GM19025 (cell line): ENCODE data around the gene GDI1.

ENCODE experiments used
- ATAC-seq: cut with Tn5 transposase; IDR thresholded peaks from one replicate; pipeline ENCODE4 v1.9.1; 2021; ENCODE audit warnings: mild to moderate bottlenecking, low read depth, moderate library complexity; ENCODE audit not compliant: unreplicated experiment

The GDI1 gene

DNA sequence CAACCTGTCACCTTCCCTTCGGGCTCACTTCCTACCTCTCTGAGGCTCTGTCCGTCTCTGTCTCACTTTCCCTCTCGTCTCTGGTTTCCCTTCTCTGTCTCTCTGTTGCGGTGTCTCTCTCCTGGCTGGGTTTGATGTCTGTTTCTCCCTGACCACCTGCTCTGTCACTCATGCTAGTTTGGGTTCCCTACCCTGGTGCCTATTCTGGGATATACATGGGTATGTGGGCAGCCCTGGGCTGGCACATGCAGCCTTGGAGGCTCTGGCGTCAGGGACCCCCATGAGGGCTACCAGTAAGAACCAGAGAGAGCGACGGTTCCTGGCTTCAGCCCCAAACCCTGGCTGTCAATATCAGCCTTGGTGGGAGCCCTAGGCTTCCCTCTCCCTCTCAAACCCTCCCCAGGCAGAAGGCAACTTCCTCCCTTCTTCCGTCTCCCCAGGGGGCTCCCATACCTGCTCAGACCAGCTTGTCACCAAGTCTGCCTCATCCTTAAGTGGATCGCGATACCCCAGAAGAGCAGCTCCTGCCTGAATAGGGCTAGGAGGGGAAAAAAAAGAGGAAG, 28.2 kb upstream of the GDI1 start:
- ATAC-seq, result no peak

DNA sequence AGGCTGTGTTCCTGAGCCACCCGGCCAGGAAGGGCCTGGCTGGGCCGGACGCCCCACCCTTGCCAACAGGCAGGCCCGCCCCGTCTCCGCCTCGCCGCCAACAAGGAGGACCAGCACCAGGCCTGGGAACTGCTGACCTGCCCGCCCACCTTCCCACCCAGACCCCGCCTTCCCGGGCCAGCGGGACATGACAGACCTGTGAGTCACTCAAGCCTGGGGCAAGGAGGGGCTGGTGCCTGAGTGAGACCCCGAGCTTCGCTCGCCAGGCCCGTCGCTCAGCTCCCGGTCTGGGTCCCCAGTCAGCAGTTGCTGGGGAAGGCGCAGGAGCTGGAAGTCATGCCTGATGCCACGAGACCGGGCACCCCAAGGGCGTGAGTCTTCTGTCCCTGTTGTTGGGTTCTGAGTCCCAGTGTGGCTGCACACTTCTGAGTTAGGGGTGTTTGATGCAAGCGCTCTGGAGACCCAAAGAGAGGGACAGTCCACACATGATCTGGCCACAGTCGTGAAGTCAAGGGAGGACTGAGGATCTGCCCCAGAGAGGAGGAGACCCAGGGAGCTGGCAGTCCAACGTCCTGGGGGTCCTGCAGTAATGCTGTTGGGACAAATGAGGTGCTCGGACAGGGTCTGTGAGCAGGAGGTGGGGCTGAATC, 27.6 kb upstream of the GDI1 start, which contains the start of gene DNASE1L1:
DNASE1L1 (minus strand) TSS at position 33 of the 650 bp plus-strand sequence. CDS start 3,686 bp downstream, outside the sequence.
- no peak for ATAC-seq

DNA sequence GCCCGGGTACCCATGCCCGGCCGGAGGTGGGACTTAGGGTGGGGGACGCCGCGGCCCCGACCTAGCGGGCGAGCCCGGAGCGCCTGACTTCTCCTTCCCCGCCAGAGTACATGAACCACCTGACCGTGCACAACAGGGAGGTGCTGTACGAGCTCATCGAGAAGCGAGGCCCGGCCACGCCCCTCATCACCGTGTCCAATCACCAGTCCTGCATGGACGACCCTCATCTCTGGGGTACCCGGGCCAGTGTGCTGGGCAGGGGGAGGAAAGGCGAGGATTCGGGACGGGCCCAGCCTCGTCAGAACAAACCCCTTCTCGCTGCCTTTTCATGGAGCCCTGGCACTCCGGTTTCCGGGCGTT, 25.0 kb upstream of the GDI1 start:
- ATAC-seq, result peak; percentile 53

DNA sequence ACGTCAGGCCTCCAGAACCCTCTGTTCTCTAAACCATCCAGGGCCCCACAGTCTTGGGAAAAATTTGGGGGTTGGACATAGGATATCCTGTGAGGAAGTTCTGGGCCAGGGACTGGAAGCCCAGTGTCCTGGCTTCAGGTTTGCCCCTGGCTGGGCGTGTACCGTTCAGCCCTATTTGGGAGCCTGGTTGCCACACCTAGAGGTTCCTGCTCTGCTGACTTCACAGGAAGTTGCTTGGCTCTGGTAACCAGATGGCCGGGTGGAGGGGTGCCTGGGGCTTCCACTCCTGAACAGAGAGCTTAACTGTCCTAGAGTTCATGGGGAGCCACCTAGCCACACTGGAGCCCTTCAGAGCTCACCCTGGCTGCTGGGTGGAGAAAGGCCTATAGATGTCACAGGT, 24.5 kb upstream of the GDI1 start:
- ATAC-seq, result no peak

DNA sequence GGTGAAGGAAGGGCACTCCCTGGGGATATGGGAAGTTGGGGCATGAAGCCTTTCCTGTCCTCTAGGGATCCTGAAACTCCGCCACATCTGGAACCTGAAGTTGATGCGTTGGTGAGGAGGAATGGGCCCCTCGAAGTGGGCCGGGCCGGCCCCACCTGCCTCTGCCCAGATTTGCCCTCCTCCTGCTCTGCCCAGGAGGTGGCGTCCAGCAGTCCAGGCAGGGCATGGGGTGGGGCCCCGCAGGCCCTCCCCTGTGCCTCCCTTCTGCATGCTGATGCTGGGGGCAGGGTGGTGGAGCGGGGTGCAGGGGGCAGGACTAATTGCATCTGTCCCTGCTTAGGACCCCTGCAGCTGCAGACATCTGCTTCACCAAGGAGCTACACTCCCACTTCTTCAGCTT, 23.8 kb upstream of the GDI1 start:
- ATAC-seq, result no peak

DNA sequence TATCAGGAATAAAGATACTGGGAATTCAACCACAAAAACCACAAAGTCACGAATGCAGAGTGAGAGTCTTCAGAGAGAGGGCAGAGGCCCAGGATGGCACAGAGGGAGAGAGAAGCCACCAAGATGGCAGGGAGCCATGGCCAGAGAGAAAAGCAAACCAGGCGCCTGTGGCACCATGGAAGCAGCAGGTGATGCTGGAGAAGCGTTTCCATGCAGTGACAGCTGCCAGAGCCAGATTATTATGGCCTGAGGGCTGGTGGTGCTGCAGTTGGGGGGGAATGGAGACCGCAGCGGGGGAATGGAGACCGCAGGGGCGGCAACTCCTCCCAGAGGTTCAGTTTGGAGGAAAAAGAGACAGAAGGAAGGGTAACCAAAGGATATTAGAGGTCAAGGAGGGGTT, 19.8 kb upstream of the GDI1 start:
- ATAC-seq, result no peak

DNA sequence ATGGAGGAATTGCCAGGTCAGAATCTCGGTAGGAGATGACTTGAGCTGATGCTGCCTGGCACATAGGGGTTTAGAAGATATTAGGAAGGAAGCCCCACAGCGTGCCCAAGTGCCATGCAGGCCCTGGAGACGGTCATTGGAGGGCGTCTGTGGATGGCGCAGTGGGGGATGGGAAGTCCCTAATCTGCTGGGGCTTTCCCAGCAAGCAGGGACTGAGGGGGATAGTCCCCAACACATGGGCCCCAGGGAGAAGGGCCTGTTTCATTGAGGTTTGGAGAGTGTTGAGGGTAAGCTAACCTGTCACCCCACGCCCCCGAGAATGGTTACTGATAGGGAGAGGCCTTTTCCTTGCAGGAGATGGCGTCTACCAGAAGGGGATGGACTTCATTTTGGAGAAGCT, 17.8 kb upstream of the GDI1 start:
- no peak for ATAC-seq

DNA sequence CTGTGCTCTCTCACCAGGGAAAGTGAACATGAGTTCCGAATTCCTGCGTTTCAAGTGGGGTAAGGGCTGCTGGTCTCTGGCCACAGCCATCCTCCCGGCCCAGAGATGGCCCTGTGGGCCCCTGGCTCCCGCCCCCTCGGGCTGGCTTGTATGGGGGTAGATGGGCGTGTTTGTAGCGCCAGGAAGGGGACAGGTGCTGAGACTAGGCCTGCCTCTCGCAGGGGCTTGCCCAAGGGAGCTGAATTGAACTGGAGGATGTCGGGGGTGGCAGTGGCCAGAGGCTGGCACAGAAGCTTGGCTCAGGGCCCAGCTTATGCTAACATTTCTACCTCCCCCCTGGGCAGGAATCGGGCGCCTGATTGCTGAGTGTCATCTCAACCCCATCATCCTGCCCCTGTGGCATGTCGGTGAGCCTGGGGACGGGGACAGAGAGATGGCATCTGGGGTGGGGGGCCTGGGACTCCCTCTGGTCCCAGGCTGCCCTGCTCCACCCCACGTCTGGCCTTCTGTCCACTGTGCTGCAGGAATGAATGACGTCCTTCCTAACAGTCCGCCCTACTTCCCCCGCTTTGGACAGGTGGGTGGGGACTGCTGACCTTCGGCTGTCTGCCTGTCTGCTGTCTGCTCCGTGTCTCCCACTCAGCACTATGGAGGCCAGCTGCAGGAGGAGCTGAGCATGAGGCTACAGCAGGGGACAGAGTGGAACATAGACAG, 17.1 kb upstream of the GDI1 start:
- ATAC-seq, result no peak

DNA sequence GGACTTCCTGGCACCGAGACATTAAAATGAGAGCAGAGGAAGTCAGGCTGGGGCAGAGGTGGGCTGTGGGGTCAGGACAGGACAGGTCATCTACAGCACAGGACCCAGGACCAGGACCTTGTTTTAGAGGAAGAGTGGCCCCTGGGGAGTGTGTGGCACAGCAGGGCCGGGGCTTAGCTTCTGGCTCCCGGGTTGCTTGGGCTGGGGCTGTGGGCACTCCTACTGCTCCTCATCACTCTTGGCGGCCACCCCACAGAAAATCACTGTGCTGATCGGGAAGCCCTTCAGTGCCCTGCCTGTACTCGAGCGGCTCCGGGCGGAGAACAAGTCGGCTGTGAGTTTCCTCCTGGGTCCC, 16.6 kb upstream of the GDI1 start:
- no peak for ATAC-seq

DNA sequence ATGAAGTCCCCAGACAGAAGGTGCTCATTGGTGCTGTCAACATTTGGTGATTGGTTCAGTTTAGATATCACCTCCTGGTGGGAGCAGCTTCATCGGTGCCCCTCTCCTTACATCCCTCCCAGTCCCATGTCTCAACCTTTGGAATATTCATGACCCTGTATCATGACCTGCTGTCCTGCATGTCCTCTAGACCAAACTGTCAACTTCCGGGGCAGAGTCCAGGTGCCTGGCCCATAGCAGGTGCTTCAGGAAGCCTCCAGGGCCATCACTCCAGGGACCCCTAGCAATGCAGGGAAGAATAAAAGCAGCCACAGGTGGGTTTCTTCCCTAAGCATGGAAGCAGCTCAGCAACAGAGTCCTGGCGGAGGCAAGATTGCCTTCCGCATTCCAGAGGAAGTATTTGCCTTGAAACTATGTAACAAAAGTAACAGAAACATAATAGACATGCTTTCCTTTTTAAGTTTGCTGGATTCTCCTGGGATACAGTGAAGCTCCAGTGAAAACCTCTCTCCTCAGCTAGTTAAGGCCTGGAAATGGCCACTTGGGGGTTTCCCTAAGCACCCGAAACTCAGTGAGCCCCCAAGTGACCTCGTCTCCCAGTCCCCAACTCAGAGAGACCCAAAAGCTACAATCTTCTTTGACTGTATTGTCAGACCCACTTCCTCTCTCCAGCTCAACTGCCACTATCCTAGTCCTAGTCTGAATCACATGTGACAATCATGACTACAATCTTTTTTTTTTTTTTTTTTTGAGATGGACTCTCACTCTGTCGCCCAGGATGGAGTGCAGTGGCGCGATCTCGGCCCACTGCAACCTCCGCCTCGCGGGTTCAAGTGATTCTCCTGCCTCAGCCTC, 9.8 kb upstream of the GDI1 start:
- ATAC-seq, result no peak

DNA sequence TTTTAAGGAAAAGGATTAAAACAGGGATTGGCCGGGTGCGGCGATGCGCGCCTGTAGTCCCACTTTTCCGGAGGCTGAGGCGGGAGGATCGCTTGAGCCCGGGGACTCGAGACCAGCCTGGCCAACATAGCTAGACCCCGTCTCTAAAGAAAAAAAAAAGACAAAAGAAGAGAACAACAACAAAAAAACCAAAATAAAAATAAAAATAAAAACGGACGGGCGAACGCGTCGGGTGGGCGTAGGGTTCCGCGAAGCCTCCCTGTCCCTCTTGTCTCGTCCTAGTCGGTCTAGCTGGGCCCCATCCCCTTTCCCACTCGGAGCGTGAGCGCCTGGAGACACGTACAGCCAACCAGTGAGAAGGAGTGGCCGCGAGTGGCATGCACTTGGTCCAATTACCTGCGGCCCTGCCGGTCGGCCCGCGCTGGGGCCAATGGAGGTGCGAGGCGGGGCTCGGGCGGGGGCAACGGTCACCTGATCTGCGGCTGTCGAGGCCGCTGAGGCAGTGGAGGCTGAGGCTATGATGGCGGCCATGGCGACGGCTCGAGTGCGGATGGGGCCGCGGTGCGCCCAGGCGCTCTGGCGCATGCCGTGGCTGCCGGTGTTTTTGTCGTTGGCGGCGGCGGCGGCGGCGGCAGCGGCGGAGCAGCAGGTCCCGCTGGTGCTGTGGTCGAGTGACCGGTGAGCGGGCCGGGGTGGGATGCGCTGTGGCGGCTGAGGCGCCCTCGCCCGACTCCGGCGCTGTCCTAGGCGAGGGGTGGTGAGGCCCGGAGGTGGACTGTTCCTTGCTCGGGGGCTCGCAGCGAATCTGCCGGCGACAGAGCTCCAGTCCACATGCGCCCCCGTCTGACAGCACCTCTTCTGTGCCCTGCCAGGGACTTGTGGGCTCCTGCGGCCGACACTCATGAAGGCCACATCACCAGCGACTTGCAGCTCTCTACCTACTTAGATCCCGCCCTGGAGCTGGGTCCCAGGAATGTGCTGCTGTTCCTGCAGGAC, 8.5 kb upstream of the GDI1 start, which contains the start of gene ATP6AP1:
ATP6AP1 (plus strand) TSS at position 502 of the 996 bp plus-strand sequence; CDS start at position 518, 16 bp downstream.
- peak; percentile 99 for ATAC-seq

DNA sequence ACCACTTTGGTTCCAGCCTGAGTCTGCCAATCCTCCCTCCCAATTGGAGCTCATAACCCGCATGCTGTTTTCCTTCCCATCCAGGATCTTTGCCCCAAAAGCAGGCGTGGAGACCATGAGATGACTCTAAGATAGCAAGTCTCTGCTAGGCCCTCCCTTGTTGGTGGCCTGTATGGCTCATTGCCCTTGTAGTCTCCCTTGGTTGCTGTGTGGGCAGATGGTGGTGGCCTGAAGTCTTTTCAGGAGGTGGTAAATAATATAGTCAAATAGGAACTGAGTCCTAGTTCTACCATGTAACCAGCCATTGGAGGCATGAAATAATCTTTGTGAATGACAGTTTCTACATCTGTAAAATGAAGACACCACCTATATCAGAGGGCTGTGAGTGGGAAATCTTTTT, 7.2 kb upstream of the GDI1 start:
- ATAC-seq, result no peak

DNA sequence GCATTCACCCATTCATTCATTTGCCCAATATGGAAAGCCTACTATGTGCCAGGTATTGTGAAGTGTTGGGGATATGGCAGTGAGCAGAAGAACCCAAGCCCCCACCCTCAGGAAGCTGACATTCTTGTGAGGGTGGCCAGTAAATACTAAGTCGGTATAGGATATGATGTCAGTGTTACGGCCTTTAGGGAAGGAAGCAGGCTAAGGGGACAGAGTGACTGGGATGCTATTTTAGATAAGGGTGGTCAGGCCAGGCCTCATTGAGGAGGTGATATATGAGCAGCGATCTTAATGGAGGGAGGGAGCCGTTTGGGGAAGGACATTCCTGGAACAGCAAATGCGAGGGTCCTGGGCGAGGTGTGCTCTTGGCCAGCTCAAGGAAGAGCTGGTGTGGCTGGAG, 6.5 kb upstream of the GDI1 start:
- ATAC-seq, result no peak

DNA sequence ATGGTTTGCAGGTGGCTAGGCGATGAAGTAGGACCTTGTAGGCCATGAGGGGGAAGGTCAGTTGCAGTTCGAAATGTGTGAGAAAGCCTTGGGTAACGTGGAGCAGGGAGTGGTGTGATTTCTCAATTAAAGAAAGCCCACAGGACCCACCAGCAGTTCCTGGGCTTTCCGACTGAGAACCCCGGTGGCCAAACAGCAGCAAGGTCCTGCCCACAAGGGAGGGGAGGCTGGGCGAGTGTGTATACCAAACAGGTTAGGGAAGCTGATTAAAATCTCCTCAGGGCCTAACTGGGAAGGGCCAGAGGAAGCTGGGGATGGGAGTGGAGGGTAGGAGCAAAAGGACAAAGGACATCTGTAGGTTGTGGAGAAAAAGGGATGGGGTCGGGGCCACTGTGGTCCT, 6.0 kb upstream of the GDI1 start:
- ATAC-seq, result no peak

DNA sequence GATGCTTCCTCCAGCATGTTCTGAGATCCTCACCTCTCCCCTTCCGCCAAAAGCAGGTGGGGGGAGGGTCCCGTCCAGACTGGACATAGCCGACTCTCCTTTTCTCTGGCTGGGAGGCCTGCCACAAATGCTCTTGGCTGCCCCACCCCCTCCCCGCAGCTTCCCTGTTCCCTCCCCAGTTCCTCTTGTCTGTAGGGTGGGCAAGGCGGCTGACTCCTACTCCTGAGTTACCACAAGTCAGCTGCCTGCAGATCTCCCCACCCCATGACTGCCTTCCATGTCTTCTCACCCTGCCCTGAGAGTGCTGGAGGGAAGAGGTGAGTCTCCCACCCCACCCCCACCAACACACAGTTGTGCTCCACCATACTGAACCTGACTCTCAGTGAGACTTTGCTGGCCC, 5.6 kb upstream of the GDI1 start:
- no peak for ATAC-seq

DNA sequence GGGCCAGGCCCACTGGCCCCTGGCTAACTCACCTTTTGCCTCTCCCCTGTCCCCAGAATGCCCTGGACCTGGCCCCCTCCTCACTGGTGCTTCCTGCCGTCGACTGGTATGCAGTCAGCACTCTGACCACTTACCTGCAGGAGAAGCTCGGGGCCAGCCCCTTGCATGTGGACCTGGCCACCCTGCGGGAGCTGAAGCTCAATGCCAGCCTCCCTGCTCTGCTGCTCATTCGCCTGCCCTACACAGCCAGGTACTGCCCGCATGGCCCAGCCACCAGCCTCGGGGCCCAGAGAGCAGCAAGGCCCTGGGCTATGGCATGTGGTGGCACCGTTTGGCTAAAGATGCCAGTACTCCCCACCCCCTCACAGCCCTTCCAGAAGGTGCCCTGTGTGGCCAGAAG, 4.7 kb upstream of the GDI1 start:
- no peak for ATAC-seq

DNA sequence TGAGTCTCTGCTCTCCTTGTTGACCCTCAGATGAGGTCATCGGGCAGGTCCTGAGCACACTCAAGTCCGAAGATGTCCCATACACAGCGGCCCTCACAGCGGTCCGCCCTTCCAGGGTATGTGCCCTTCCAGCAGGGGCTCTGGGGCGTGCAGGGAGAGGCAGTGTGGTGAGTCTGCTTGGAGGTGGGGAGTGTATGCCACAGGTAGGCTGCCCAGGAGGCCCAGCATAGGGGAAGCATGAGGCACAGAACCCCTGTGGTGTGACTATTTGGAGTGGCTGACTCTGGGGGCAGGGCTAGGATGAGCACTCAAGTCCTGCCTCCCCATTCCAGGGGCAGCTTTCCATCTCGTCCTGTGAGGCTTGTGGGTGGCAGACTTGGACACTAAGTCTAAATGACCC, 3.3 kb upstream of the GDI1 start:
- no peak for ATAC-seq

DNA sequence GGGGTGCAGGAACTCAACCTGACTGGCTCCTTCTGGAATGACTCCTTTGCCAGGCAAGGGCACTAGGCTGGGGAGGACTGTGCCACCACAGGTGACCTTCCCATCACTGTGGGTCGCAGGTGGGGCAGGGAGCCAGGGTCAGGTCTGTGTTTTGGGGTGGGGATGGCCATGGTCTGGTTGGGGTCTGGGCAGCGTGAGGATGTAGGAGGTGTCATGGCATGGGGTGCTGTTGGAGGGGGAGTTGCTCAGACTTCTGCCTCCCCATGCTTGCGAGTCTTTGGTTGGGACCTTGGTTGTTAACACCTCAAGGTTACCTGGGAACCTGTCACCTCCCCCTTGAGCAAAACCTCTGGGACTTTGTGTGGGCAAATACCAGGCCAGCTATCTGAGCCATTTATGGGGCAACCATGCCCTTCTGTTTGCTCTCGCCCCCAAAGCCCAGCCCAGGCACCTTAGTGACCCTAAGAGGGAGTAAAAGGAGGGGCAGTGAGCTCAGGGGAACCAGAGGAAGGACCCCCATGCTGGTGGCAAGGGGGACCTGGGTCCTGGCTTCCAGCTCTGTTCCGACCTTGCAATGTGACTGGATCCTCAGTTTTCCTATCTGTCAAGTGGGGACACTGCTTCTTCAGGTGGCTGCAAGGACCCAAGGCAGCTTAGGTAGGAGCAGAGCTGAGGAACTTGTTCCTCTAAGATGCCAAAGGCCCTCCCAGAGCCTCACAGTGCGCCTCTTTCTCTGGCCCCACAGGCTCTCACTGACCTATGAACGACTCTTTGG, 2.4 kb upstream of the GDI1 start:
- ATAC-seq, result no peak

DNA sequence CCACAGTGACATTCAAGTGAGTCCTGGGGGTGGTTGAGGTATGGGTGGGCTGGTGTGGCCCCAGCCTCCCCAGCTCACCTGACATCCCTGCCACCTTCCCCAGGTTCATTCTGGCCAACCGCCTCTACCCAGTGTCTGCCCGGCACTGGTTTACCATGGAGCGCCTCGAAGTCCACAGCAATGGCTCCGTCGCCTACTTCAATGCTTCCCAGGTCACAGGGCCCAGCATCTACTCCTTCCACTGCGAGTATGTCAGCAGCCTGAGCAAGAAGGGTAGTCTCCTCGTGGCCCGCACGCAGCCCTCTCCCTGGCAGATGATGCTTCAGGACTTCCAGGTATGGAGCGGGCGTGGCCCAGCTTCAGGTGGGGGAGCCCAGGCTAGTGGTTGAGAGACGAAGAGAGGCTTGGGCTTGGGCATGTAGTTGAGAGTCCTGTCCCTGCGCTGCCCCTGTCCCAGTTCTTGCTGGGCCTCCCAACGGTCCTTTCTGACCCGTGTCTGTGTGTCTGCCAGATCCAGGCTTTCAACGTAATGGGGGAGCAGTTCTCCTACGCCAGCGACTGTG, 1.7 kb upstream of the GDI1 start:
- no peak for ATAC-seq
